Stomach (tissue), 9 donors: ENCODE measurements around the gene BLID. TPM values are rescaled to one million over a fixed set of nuclear protein-coding genes. Genes with fewer than 3 reads are reported as not detected.
A peak's percentile ranks its signal among the peaks of the same experiment; 100 is the strongest.

Experiments
- DNase-seq, 2 donors: peaks; one replicate each; pipeline versions ENCODE4 v3.0.0 to v3.0.0-alpha.2; 2013 to 2019
- H3K27ac ChIP-seq, 5 donors: fragments of 200-600 bp in 4 of 5; sonication (generic) in 4 of 5; one replicate each; pipeline ENCODE4 v1.5.1; 2013 to 2019; ENCODE audit warnings: mild to moderate bottlenecking in 1 of 5, moderate library complexity in 1 of 5
- H3K27me3 ChIP-seq, 3 donors: fragments of 200-600 bp; sonication (generic); one replicate each; pipeline ENCODE4 v1.5.1; 2017 to 2019; ENCODE audit warnings: mixed run types in 1 of 3
- H3K36me3 ChIP-seq, 4 donors: fragments of 200-600 bp; sonication (generic); 1 replicate in 3 of 4; 2 replicates in 1 of 4; pipeline ENCODE4 v1.5.1; 2016 to 2019
- H3K4me1 ChIP-seq, 4 donors: fragments of 200-600 bp; sonication (generic); one replicate each; pipeline ENCODE4 v1.5.1; 2016 to 2019
- H3K4me3 ChIP-seq, 4 donors: fragments of 200-600 bp; sonication (generic) in 3 of 4; one replicate each; pipeline ENCODE4 v1.5.1; 2016 to 2019; ENCODE audit warnings: mild to moderate bottlenecking in 1 of 4
- H3K9me3 ChIP-seq, 4 donors: fragments of 200-600 bp; sonication (generic); one replicate each; pipeline ENCODE4 v1.5.1; 2016 to 2019
- CTCF ChIP-seq, 7 experiments: fragments of 450-650 bp in 4 of 7; fragments of 200-600 bp in 3 of 7; sonication (generic) in 3 of 7; IDR thresholded peaks; one replicate each; pipeline ENCODE4 v1.5.1; 2016 to 2019; ENCODE audit warnings: antibody characterized with exemption in 7 of 7, control low read depth in 2 of 7, mild to moderate bottlenecking in 1 of 7
- EP300 ChIP-seq: sonication (generic); formaldehyde crosslinking; IDR thresholded peaks from one replicate; pipeline ENCODE4 v1.6.1; 2017; ENCODE audit warnings: antibody characterized with exemption
- POLR2A ChIP-seq, 4 donors: fragments of 450-650 bp; IDR thresholded peaks; one replicate each; pipeline ENCODE4 v1.6.1; 2016; ENCODE audit warnings: antibody characterized with exemption in 4 of 4, control low read depth in 2 of 4, mild to moderate bottlenecking in 1 of 4, moderate library complexity in 1 of 4
- POLR2AphosphoS5 ChIP-seq, 3 donors: sonication (generic); formaldehyde crosslinking; IDR thresholded peaks; one replicate each; pipeline ENCODE4 v1.6.1; 2016; ENCODE audit warnings: antibody characterized with exemption in 3 of 3
- WGBS, 5 donors: extraction: QIAGEN DNeasy Blood & Tissue Kit in 3 of 5; methylation state at CpG; one replicate each; pipeline versions ENCODE4 v1.1.5 to v1.1.7; 2013 to 2018; 5-methylcytosine and 5-hydroxymethylcytosine counted together
- intact Hi-C: fragments of 100-400 bp; cut with DNase I; formaldehyde crosslinking; loops from one replicate; pipeline ENCODE4 v1.15.1; 2023; ENCODE audit warnings: low total_unique reads
- polyA plus RNA-seq, 3 donors: library from polyadenylated mRNA; stranded (reverse); fragments of 200-250 nt; gene quantifications; one replicate each; pipeline ENCODE4 v1.2.3, GENCODE V29; 2013
- total RNA-seq, 5 donors: library from RNA; depleted of rRNA; stranded (reverse); fragments of >200 nt; gene quantifications; one replicate each; pipeline versions ENCODE4 v1.1.0 to v1.2.3, GENCODE V29; 2014 to 2016
- donor health status: healthy with polysubstance abuse.
- donor health status: Bipolar disorder and iron deficiency.
- donor health status: healthy.

Gene BLID
- total and polyA plus RNA-seq, 8 donors: 3.1 TPM; not detected in 7

GRCh38 chr11:122137078-122137793, 21.2 kb upstream of the BLID start:
- Histone ChIP-seq H3K9me3 (no peaks in the 10 kb centered on the region), H3K27me3 (peaks cover 0 to 2% (median 0%) of the 10 kb centered on the region in 3 donors), H3K36me3 (no peaks in the 10 kb centered on the region), H3K4me3 (no peak overlapping the region), H3K27ac (peak overlapping the region in 4 of 5 donors; percentile 6 to 47 (median 24)), H3K4me1 (peaks cover 10 to 42% (median 19%) of the 10 kb centered on the region in 4 donors)
- WGBS, 5 donors: 11 to 31% (median 19%) methylated on average over 2 of the region's 2 CpGs
- TF ChIP-seq CTCF (IDR thresholded peaks at IDR 0.05) (no peak), EP300 (no peak), POLR2AphosphoS5 (IDR thresholded peaks at IDR 0.05) (peak in 1 of 3 donors; percentile 16), POLR2A (IDR thresholded peaks at IDR 0.05) (no peak)
- intact Hi-C loops: no loop called here
- DNase-seq: peak in 1 of 2 donors; percentile 49

GRCh38 chr11:122131126-122131525, 15.1 kb upstream of the BLID start:
- H3K4me3 ChIP-seq: no peak overlapping the region
- no peaks in the 10 kb centered on the region for H3K9me3 ChIP-seq
- H3K36me3 ChIP-seq: no peaks in the 10 kb centered on the region
- no peak overlapping the region for H3K27ac ChIP-seq
- no peak for DNase-seq
- intact Hi-C loops: no loop called here
- H3K4me1 ChIP-seq: peaks cover 0 to 7% (median 1%) of the 10 kb centered on the region in 4 donors
- peaks cover 0 to 2% (median 0%) of the 10 kb centered on the region in 3 donors for H3K27me3 ChIP-seq
- TF ChIP-seq POLR2AphosphoS5 (IDR thresholded peaks at IDR 0.05) (no peak), POLR2A (IDR thresholded peaks at IDR 0.05) (no peak), CTCF (IDR thresholded peaks at IDR 0.05) (no peak), EP300 (no peak)
- WGBS, 5 donors: 64 to 72% (median 65%) methylated on average over 2 of the region's 2 CpGs

DNA sequence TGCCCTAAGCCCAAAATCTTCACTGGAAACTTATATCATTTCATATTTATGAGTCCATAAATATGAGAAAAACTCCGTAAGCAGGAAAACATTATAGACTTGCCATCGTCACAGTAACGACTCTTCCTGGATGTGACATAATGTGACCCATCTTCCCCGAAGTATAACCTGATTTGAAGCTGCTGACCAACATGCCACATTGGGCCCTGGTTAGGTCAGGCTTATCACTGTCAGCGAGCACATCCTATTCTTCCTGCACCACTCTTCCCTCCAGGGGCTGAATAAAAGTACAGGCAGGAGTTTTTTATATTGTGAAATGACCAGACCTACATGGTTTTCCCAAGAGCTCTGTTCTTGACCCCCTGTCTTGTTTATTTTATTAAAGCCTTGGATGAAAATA, 12.1 kb upstream of the BLID start:
- Histone ChIP-seq H3K36me3 (no peaks in the 10 kb centered on the region), H3K27ac (no peak overlapping the region), H3K4me1 (peaks cover 0 to 7% (median 0%) of the 10 kb centered on the region in 4 donors), H3K27me3 (no peaks in the 10 kb centered on the region), H3K4me3 (no peak overlapping the region), H3K9me3 (no peaks in the 10 kb centered on the region)
- 85 to 90% (median 89%) methylated on average over 5 of the region's 5 CpGs for WGBS, 5 donors
- TF ChIP-seq EP300 (no peak), POLR2A (IDR thresholded peaks at IDR 0.05) (no peak), POLR2AphosphoS5 (IDR thresholded peaks at IDR 0.05) (no peak), CTCF (IDR thresholded peaks at IDR 0.05) (no peak)
- no peak for DNase-seq
- intact Hi-C loops: no loop called here

GRCh38 chr11:122127020-122127419, 11.0 kb upstream of the BLID start:
- TF ChIP-seq POLR2AphosphoS5 (IDR thresholded peaks at IDR 0.05) (no peak), EP300 (no peak), CTCF (IDR thresholded peaks at IDR 0.05) (no peak), POLR2A (IDR thresholded peaks at IDR 0.05) (no peak)
- peaks cover 0 to 7% (median 0%) of the 10 kb centered on the region in 4 donors for H3K4me1 ChIP-seq
- no peaks in the 10 kb centered on the region for H3K36me3 ChIP-seq
- DNase-seq: no peak
- H3K27me3 ChIP-seq: no peaks in the 10 kb centered on the region
- intact Hi-C loops: no loop called here
- WGBS, 5 donors: 95 to 100% (median 100%) methylated on average over 1 of the region's 1 CpG
- no peaks in the 10 kb centered on the region for H3K9me3 ChIP-seq
- H3K27ac ChIP-seq: no peak overlapping the region
- no peak overlapping the region for H3K4me3 ChIP-seq
